HG03159 (cell line): ENCODE data around the gene CHN2.
"Not testable (repeated sequence)": the region's sequence is repeated elsewhere in the genome, so short reads cannot be mapped to it uniquely, and the experiment has no call there.

Source experiments
- ATAC-seq: cut with Tn5 transposase; IDR thresholded peaks from one replicate; pipeline ENCODE4 v1.9.1; 2021; ENCODE audit warnings: mild to moderate bottlenecking, moderate library complexity; ENCODE audit not compliant: unreplicated experiment

Gene CHN2

DNA sequence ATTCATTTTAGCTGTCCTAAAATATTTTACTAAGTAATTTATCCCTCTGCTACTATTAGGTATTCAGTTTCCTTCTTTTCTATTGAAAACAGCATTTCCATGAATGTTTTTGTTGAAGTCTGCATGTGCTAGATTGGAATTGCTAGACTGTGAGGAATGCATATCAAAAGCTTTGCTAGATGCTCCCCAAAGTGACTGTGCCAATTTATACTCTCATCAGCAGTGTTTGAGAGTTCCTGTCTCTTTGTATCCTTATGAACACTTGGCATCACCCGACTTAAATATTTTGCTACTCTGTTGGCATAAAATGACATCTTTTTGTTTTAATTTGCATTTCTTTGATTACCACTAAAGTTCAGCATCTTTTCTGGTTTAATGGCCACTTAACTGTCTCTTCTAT, 324.0 kb downstream of the CHN2 start:
- no peak for ATAC-seq

GRCh38 chr7:29523728-29524127, 329.2 kb downstream of the CHN2 start:
- ATAC-seq = no peak

GRCh38 chr7:29527505-29528108, 333.0 kb downstream of the CHN2 start:
- ATAC-seq = no peak

GRCh38 chr7:29528526-29528925, 334.0 kb downstream of the CHN2 start:
- ATAC-seq = not testable (repeated sequence)
